Activated CD8-positive, alpha-beta memory T cell treated with anti-CD3 and anti-CD28 coated beads, Interleukin-2, amount 50 U/mL, for 48 hours (primary cell): Measurements from ENCODE around the gene LRRC37B.
A peak's percentile ranks its signal among the peaks of the same experiment; 100 is the strongest.
"Not testable (repeated sequence)": the region's sequence is repeated elsewhere in the genome, so short reads cannot be mapped to it uniquely, and the experiment has no call there.

ENCODE experiments used
- DNase-seq: peaks from one replicate; pipeline ENCODE4 v3.0.0-alpha.2; 2020

LRRC37B gene

GRCh38 chr17:32042266-32042665, 35.1 kb downstream of the LRRC37B start:
- DNase-seq, result not testable (repeated sequence)

- not testable (repeated sequence) for DNase-seq
Observed at GRCh38 chr17:32045611-32046010, 38.4 kb downstream of the LRRC37B start.

GRCh38 chr17:32047663-32048062, 40.5 kb downstream of the LRRC37B start:
- not testable (repeated sequence) for DNase-seq

GRCh38 chr17:32054985-32055384, 47.8 kb downstream of the LRRC37B start:
- DNase-seq, result not testable (repeated sequence)

GRCh38 chr17:32055425-32055824, 48.2 kb downstream of the LRRC37B start:
- not testable (repeated sequence) for DNase-seq

GRCh38 chr17:32056500-32056899, 49.3 kb downstream of the LRRC37B start:
- not testable (repeated sequence) for DNase-seq

- not testable (repeated sequence) for DNase-seq
Observed at GRCh38 chr17:32057460-32058105, 50.4 kb downstream of the LRRC37B start.

- not testable (repeated sequence) for DNase-seq
Observed at GRCh38 chr17:32060695-32061094, 53.5 kb downstream of the LRRC37B start.

- not testable (repeated sequence) for DNase-seq
Observed at GRCh38 chr17:32061840-32062239, 54.7 kb downstream of the LRRC37B start.

GRCh38 chr17:32064091-32064490, 56.9 kb downstream of the LRRC37B start:
- not testable (repeated sequence) for DNase-seq

- not testable (repeated sequence) for DNase-seq
Observed at GRCh38 chr17:32066123-32066680, 59.0 kb downstream of the LRRC37B start.

GRCh38 chr17:32066863-32067642, 59.9 kb downstream of the LRRC37B start:
- DNase-seq, result peak; percentile 65

GRCh38 chr17:32069067-32069466, 61.9 kb downstream of the LRRC37B start:
- not testable (repeated sequence) for DNase-seq

- DNase-seq, result not testable (repeated sequence)
Observed at GRCh38 chr17:32071961-32072360, 64.8 kb downstream of the LRRC37B start.

- not testable (repeated sequence) for DNase-seq
Observed at GRCh38 chr17:32073131-32073530, 65.9 kb downstream of the LRRC37B start.

GRCh38 chr17:32079753-32080152, 72.6 kb downstream of the LRRC37B start:
- peak; percentile 78 for DNase-seq

- peak; percentile 64 for DNase-seq
Observed at GRCh38 chr17:32083550-32083979, 76.4 kb downstream of the LRRC37B start.

GRCh38 chr17:32084003-32084941, 77.1 kb downstream of the LRRC37B start:
- not testable (repeated sequence) for DNase-seq

GRCh38 chr17:32084942-32085829, 78.0 kb downstream of the LRRC37B start:
- DNase-seq, result not testable (repeated sequence)

- DNase-seq, result not testable (repeated sequence)
Observed at GRCh38 chr17:32086833-32087232, 79.7 kb downstream of the LRRC37B start.

- DNase-seq, result not testable (repeated sequence)
Observed at GRCh38 chr17:32092062-32092461, 84.9 kb downstream of the LRRC37B start.
